GM21447 (cell line): Measurements from ENCODE around the gene EPN2.

Experiments used
- ATAC-seq: cut with Tn5 transposase; IDR thresholded peaks from one replicate; pipeline ENCODE4 v1.9.1; 2021; ENCODE audit not compliant: unreplicated experiment

The EPN2 gene

GRCh38 chr17:19328441-19329061, 91.4 kb downstream of the EPN2 start:
- ATAC-seq, result no peak

- ATAC-seq, result no peak
These were observed 92.0 kb downstream of the EPN2 start for GRCh38 chr17:19329136-19329535.

DNA sequence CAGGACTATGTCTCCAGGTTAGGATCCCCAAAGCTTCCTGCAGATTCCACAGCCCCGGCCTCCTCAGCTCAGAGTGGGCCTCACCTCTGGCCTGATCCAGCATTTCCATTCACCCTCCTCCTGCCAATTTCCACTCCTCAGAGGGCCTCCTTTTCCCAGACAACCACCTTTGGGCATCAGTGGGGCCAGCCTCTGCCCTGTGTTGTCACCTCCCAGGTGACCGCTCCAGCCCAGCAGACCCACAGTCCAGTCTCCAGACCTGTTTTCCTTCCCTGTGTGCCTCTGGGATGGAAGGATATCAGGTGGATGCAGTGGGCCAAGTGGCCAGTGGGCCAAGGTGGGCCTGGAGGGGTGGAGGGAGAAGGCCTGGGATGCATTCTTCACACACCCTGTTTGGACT, 92.7 kb downstream of the EPN2 start:
- ATAC-seq, result no peak

GRCh38 chr17:19330271-19330670, 93.1 kb downstream of the EPN2 start:
- ATAC-seq, result no peak

DNA sequence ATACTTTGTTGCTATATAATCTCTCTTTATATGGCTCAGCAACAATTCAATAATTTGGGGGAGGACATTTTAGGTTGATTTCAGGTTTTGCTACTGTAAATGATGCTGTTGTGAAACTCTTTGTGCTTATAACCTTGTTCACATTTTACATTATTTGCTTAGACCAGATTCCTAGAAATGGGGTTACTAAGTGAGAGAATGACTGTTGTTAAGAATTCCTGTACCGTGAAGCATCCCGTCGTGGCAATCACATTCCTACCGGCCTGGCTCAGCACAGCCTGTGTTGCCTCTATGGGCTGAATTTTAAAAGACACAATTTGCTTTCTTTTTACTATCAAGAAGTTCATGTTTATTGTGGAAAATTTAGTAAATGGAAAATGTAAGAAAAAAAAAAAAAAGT, 94.0 kb downstream of the EPN2 start:
- ATAC-seq, result no peak

- ATAC-seq, result no peak
These were observed 94.5 kb downstream of the EPN2 start for GRCh38 chr17:19331543-19332245.

DNA sequence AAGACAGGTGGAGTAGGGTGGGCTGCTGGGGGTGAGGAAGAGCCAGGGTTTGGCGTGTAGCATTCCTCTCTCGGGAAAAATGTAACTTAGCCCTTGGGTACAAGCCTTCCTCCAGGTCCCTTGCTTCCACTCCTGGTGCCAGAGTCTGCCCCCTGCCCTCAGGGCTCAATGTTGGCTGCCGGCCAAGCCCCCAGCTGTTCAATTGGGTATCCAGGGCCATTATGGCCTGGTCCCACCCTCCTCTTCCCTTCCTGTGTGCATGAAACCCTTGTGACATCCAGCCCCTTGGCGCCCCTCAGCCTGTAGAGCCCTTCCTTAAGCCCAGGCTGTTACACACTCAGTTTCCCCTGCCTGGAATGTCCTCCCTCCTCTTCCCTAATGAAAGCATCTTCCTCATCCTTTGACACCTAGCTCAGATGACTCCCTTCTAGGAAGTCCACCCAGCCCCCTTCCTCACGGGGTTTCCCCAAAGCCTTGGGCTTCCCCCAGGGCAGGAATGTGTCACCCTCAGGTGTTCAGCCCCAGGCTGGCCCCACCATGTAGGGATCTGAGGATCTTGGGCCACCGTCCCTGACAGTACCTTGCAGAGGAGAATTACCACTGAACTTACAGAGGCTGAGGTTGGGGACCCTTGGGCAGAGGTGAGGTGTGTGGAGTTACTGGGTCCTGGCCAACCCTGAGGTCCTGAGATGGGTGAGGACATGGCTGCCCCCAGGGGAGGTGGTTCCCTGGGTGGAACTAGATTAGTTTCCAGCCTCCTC, 95.4 kb downstream of the EPN2 start:
- ATAC-seq, result no peak

- ATAC-seq, result no peak
These were observed 95.9 kb downstream of the EPN2 start for GRCh38 chr17:19333132-19333440.

DNA sequence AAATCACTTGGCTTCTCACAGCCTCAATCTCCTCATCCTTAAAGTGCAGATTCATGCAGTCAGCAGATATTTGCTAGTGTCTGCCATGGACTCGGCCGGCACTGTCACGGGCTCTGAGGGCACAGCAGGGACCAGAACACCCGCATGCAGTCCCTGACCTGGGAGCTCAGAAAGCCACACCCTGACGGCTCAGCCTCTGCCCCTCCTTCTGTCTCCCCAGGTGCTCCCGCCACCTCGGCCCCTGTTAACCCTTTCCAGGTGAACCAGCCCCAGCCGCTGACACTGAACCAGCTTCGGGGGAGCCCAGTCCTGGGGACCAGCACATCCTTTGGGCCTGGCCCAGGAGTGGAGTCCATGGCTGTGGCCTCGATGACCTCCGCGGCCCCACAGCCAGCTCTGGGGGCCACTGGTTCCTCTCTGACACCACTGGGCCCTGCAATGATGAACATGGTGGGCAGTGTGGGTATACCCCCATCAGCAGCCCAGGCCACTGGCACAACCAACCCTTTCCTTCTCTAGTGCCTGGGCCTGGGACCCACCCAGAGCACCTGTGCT, 96.6 kb downstream of the EPN2 start:
- ATAC-seq, result no peak

DNA sequence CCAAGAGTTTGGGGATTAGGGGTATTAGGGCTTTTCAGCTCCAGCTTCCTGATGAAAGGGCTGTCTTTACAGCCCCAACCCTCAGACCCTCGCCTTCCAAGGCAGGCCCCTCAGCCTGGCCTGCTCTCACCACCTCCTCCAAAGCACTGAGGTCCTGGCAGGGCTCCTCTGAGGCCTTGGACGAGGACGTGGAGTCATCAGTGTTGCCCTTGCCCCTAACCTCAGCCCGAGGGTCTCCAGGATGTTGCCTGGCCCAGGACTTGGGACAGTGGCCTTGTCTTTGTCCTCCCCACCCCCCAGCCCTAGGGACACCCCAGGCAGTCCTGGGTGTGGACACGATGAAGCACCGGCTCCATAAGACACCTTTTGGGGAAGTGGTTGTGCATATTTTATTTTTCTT, 97.2 kb downstream of the EPN2 start:
- ATAC-seq, result no peak

GRCh38 chr17:19335951-19336631, 98.9 kb downstream of the EPN2 start:
- ATAC-seq, result no peak

GRCh38 chr17:19336938-19337711, 100.0 kb downstream of the EPN2 start:
- ATAC-seq, result no peak

GRCh38 chr17:19337712-19338023, 100.5 kb downstream of the EPN2 start:
- ATAC-seq, result no peak

- ATAC-seq, result no peak
These were observed 101.1 kb downstream of the EPN2 start for GRCh38 chr17:19338031-19338990.

DNA sequence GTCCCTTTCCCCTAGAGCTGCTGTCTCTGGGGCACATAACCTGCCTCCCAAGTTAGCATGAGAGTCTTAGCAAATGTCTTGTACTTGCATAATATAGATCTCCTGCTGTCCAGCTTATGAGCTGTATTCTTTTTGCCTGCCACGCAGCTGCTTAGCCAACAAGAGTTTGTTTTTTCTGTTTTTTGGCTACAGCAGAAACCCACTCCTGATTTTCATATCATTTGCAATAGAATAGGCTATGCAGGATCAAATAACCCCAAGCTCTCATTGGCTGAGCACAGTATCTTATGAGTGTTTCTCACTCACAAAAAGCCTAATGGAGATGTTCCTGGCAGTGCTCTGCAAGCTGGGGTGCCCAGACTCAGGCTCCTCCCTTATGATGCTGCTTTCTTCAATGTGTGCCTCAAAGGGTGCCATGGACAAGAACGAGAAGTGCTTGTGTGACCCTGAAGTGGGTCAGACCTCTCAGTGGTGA, 102.2 kb downstream of the EPN2 start:
- no peak for ATAC-seq

DNA sequence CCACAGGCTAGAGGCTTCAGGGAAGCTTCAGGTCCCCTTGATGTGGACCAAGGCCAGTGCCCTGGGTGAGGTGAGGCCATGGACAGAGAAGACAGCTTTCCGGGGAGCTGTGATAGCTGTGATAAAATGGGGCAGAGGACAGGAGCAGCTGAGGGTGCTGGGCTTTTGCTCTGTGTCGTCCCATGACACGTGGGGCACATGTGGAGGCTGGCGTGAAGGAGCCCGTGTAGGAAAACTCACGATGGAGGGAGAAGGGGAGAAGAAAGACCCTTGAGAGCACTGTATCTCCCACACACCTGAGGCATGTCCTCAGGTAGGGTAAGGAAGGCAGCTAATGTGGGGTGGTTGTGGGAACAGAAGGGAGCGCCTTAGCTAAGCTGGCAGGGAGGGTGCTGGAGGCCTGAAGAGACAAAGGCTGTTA, 104.1 kb downstream of the EPN2 start:
- ATAC-seq, result no peak

GRCh38 chr17:19341641-19342610, 104.8 kb downstream of the EPN2 start:
- no peak for ATAC-seq

GRCh38 chr17:19342611-19343255, 105.6 kb downstream of the EPN2 start:
- no peak for ATAC-seq
